Skeletal muscle satellite cell (primary cell): ENCODE data around the gene ENO4.

ENCODE experiments used
- H3K27me3 ChIP-seq: 2 replicates; pipeline ENCODE4 v1.7.0; 2013; ENCODE audit warnings: low read length; ENCODE audit not compliant: control insufficient read depth, insufficient read depth
- H3K36me3 ChIP-seq: 2 replicates; pipeline ENCODE4 v1.7.0; 2013; ENCODE audit warnings: mild to moderate bottlenecking, control low read depth, low read length; ENCODE audit not compliant: insufficient read depth
- H3K4me1 ChIP-seq: 2 replicates; pipeline ENCODE4 v1.7.0; 2013; ENCODE audit warnings: low read length; ENCODE audit not compliant: control insufficient read depth, insufficient read depth
- H3K4me2 ChIP-seq: 2 replicates; pipeline ENCODE4 v1.7.0; 2013; ENCODE audit warnings: mild to moderate bottlenecking, low read length
- H3K4me3 ChIP-seq: 2 replicates; pipeline ENCODE4 v1.7.0; 2013; ENCODE audit warnings: low read length
- H3K9ac ChIP-seq: 2 replicates; pipeline ENCODE4 v1.7.0; 2013; ENCODE audit warnings: mild to moderate bottlenecking, low read depth, low read length, moderate library complexity
- H3K9me3 ChIP-seq: replicated peaks from 2 replicates; pipeline ENCODE4 v1.7.0; 2013; ENCODE audit warnings: mild to moderate bottlenecking, control low read depth, low read length

Gene ENO4

DNA sequence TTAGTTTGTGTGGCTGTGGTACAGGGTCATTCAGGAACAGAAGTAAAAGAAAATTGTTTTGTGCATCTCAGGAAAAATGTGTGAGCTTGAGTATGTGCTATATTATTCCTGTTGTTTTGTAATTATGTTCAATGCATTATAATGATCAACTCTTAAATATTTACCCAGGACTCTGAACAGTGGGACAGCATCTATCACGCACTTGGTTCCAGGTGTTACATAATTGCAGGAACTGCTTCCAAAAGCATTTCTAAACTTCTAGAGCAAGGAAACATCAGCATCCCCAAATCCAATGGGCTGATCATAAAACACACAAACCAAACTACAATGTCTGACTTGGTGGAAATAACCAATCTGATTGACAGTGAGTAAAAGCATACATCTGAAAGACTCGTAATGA is 26.6 kb downstream of the ENO4 start:
- H3K9me3 ChIP-seq, result no peaks in the 10 kb centered on the region
- H3K4me1 ChIP-seq, result no peaks in the 10 kb centered on the region
- no peaks in the 10 kb centered on the region for H3K36me3 ChIP-seq
- H3K27me3 ChIP-seq, result peaks cover 12% of the 10 kb centered on the region
- H3K4me2 ChIP-seq, result no peak overlapping the region
- H3K9ac ChIP-seq, result no peak overlapping the region
- H3K4me3 ChIP-seq, result no peak overlapping the region

DNA sequence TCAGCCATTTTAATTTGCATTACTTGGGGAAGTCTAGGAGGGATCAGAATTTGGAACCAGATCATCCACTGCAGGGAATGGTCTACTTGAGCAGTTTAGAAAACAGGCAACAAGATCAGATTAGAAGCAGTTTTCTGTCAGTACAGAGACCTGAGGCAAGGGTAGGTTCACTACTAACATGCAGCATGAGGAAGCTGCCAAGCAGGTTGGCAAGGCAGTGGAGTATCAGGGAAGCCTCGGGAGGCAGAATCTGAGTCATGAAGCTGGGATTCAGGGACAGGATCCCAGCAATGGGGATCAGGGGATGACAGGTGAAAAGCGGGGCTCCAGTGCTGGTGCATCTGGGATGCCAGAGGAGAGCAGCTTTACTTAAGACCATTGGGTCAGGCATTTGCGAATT is 28.1 kb downstream of the ENO4 start:
- no peak overlapping the region for H3K4me3 ChIP-seq
- no peaks in the 10 kb centered on the region for H3K4me1 ChIP-seq

DNA sequence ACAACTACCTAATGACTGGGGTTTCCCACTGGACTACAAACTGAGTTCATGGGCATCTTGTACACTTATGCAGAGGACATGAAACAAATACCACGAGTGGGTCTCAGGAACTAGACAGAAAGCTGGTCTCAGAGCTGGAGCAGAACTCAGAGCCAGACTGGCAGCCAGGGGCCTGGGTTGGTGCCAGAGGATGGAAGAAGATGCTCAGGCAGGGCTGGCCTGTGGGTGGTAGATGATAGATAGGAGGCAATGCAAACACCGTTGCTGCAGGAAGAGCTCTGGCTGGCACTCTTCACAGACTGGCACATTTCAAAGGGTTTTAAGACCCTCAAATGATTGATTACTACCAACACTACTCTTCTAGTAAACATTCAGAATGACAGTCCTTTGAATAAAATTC is 28.8 kb downstream of the ENO4 start:
- H3K4me1 ChIP-seq, result no peaks in the 10 kb centered on the region
- no peak overlapping the region for H3K9ac ChIP-seq
- H3K4me2 ChIP-seq, result no peak overlapping the region
- H3K9me3 ChIP-seq, result no peaks in the 10 kb centered on the region
- H3K4me3 ChIP-seq, result no peak overlapping the region
- H3K27me3 ChIP-seq, result peaks cover 11% of the 10 kb centered on the region
- H3K36me3 ChIP-seq, result no peaks in the 10 kb centered on the region

More for the DNA sequence above, 28.1 kb downstream of the ENO4 start:
- no peaks in the 10 kb centered on the region for H3K9me3 ChIP-seq
- no peak overlapping the region for H3K4me2 ChIP-seq
- H3K27me3 ChIP-seq, result peaks cover 12% of the 10 kb centered on the region
- H3K9ac ChIP-seq, result no peak overlapping the region
- no peaks in the 10 kb centered on the region for H3K36me3 ChIP-seq

DNA sequence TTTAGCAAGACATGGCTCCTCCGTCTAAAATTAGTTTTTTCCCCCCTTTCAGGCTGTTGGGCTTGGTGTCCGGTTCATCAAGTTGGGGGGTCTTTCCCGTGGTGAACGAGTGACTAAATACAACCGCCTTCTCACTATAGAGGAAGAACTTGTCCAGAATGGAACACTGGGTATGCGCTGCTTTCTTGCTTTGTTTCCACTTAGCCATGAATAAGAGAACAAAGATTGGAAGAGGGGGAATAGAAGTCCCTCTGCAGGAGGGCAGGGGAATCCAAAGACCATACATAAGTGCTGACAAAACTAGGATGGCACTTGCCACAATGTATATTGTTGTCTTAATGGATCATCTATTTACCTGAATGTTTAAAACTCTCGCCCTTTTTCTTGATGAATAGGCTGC is 30.5 kb downstream of the ENO4 start:
- H3K4me1 ChIP-seq, result no peaks in the 10 kb centered on the region
- H3K4me2 ChIP-seq, result no peak overlapping the region
- H3K4me3 ChIP-seq, result no peak overlapping the region
- H3K9me3 ChIP-seq, result no peaks in the 10 kb centered on the region
- no peak overlapping the region for H3K9ac ChIP-seq
- H3K27me3 ChIP-seq, result peaks cover 3% of the 10 kb centered on the region
- H3K36me3 ChIP-seq, result no peaks in the 10 kb centered on the region

DNA sequence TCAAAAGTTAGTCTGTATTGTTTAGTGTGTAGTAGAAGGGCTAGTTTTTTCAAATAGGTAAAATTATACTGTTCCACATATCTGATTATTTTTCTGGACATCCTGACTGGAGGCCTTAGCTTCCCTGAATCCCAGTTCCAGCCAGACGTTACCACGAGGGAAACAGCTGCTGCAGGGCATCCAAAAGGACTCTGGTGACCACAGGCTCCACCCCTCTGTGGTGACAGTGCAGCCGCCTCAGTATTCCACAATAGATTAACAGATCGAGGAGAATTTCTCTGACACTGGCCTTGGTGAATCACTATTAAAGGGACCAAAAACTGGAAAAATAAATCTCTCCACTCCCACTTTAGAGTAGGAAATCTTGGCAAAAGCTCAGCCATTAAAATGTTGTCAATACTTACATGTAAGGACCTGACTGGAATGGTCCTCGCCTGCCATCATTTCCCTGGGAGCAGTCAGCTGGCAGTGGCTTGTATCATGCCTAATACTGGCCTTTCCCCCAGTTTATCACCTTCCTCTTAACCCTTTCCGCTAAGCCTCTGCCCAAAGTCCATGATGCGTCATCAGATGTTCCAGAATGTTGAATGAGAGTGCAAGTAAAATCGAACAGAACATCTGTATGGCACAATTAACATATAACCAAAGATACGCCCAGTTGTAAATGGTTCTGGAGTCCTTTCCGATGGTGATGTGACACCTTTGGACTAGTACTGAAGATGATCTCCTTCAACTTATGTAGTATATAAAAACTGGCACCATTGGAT is 31.6 kb downstream of the ENO4 start:
- H3K9me3 ChIP-seq, result no peaks in the 10 kb centered on the region
- H3K4me3 ChIP-seq, result no peak overlapping the region
- H3K27me3 ChIP-seq, result peaks cover 3% of the 10 kb centered on the region
- no peak overlapping the region for H3K4me2 ChIP-seq
- H3K36me3 ChIP-seq, result no peaks in the 10 kb centered on the region
- no peak overlapping the region for H3K9ac ChIP-seq
- H3K4me1 ChIP-seq, result no peaks in the 10 kb centered on the region

DNA sequence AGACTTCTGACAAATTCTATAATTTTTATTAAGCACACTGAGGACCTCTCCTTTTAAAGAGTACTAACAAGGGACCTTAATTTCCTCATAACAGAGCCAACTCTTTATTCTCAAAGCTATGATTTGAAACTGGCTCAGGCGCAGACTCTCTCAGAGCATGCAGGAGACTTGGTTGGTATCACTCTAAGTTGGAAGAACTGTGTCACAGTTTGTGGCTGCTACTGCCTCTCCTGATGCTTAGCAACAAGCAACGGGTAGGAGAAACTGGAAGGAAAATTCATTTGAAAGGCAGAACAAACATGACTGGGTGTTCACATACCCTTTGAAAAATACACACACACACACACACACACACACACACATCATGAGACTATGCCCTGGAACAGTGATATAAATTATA is 33.3 kb downstream of the ENO4 start:
- H3K27me3 ChIP-seq, result no peaks in the 10 kb centered on the region
- H3K9ac ChIP-seq, result no peak overlapping the region

DNA sequence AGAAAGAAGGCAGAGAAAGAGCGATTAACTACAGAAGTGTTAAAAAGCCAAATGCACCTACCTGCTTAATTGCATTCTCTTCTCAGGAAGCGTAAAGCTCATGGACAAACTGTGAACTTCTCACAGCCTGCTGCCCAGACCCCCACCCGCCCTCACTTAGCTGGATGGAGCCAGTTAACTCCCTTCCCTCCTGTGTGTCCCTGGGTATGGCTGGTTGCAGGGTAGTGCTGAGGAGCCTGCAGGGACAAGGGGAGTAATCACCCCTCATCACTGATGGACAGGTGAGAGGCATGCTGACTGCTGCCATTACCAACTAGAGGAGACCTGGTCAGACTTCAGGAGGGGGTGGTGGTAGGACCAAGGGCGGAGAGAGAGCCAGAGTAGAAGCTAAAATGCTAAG is 37.5 kb downstream of the ENO4 start:
- H3K36me3 ChIP-seq, result no peaks in the 10 kb centered on the region
- H3K9me3 ChIP-seq, result no peaks in the 10 kb centered on the region
- no peak overlapping the region for H3K9ac ChIP-seq
- peaks cover 29% of the 10 kb centered on the region for H3K4me1 ChIP-seq
- no peak overlapping the region for H3K4me3 ChIP-seq
- no peak overlapping the region for H3K4me2 ChIP-seq
- H3K27me3 ChIP-seq, result no peaks in the 10 kb centered on the region

More for the DNA sequence above, 33.3 kb downstream of the ENO4 start:
- peaks cover under 1% of the 10 kb centered on the region for H3K4me1 ChIP-seq
- H3K9me3 ChIP-seq, result no peaks in the 10 kb centered on the region
- H3K36me3 ChIP-seq, result no peaks in the 10 kb centered on the region
- H3K4me3 ChIP-seq, result no peak overlapping the region
- no peak overlapping the region for H3K4me2 ChIP-seq

- Histone ChIP-seq H3K4me3 (peak overlapping the region; percentile 25), H3K9ac (no peak overlapping the region), H3K36me3 (no peaks in the 10 kb centered on the region), H3K27me3 (no peaks in the 10 kb centered on the region), H3K9me3 (no peaks in the 10 kb centered on the region), H3K4me2 (peak overlapping the region; percentile 59), H3K4me1 (peaks cover 33% of the 10 kb centered on the region)
Observed at GRCh38 chr10:116888380-116889055, 39.2 kb downstream of the ENO4 start.

GRCh38 chr10:116889066-116889465 is 39.8 kb downstream of the ENO4 start:
- Histone ChIP-seq H3K4me3 (peak overlapping the region; percentile 25), H3K9me3 (no peaks in the 10 kb centered on the region), H3K27me3 (no peaks in the 10 kb centered on the region), H3K9ac (no peak overlapping the region), H3K4me2 (peak overlapping the region; percentile 59), H3K4me1 (peaks cover 33% of the 10 kb centered on the region), H3K36me3 (no peaks in the 10 kb centered on the region)

- Histone ChIP-seq H3K4me1 (peaks cover 33% of the 10 kb centered on the region), H3K9ac (no peak overlapping the region), H3K36me3 (no peaks in the 10 kb centered on the region), H3K9me3 (no peaks in the 10 kb centered on the region), H3K4me2 (peak overlapping the region; percentile 63), H3K27me3 (no peaks in the 10 kb centered on the region), H3K4me3 (no peak overlapping the region)
Observed at GRCh38 chr10:116891208-116891607, 41.9 kb downstream of the ENO4 start.

- H3K4me1 ChIP-seq, result peaks cover 28% of the 10 kb centered on the region
- no peak overlapping the region for H3K4me3 ChIP-seq
- no peak overlapping the region for H3K9ac ChIP-seq
- no peaks in the 10 kb centered on the region for H3K36me3 ChIP-seq
- H3K9me3 ChIP-seq, result no peaks in the 10 kb centered on the region
- H3K27me3 ChIP-seq, result no peaks in the 10 kb centered on the region
- no peak overlapping the region for H3K4me2 ChIP-seq
Observed at GRCh38 chr10:116892907-116893685, 43.8 kb downstream of the ENO4 start.
